Osteocyte (in vitro differentiated cells): Measurements from ENCODE around the gene TGM2. TPM values are rescaled to one million over a fixed set of nuclear protein-coding genes. Genes with fewer than 3 reads are reported as not detected.

Experiments
- DNase-seq: peaks from one replicate; pipeline ENCODE4 v3.0.0; 2021; ENCODE audit warnings: mixed read lengths; ENCODE audit not compliant: unreplicated experiment; ENCODE audit errors: extremely low spot score
- H3K27ac Mint-ChIP-seq: one replicate; pipeline ENCODE4 v1.8.0; 2021; ENCODE audit warnings: mild to moderate bottlenecking, mixed read lengths; ENCODE audit not compliant: unreplicated experiment
- H3K27me3 Mint-ChIP-seq: one replicate; pipeline ENCODE4 v1.8.0; 2021; ENCODE audit warnings: mixed read lengths; ENCODE audit not compliant: unreplicated experiment
- H3K36me3 Mint-ChIP-seq: one replicate; pipeline ENCODE4 v1.8.0; 2021; ENCODE audit warnings: mixed read lengths; ENCODE audit not compliant: unreplicated experiment
- H3K4me1 Mint-ChIP-seq: one replicate; pipeline ENCODE4 v1.8.0; 2021; ENCODE audit warnings: mixed read lengths; ENCODE audit not compliant: unreplicated experiment
- H3K4me3 Mint-ChIP-seq: one replicate; pipeline ENCODE4 v1.8.0; 2021; ENCODE audit warnings: mild to moderate bottlenecking, moderate library complexity, mixed read lengths; ENCODE audit not compliant: unreplicated experiment
- H3K9me3 Mint-ChIP-seq: one replicate; pipeline ENCODE4 v1.8.0; 2021; ENCODE audit warnings: mixed read lengths; ENCODE audit not compliant: unreplicated experiment
- CTCF ChIP-seq: fragments of 200-600 bp; sonication (generic); IDR thresholded peaks from 2 replicates; pipeline ENCODE4 v1.5.0; 2021; ENCODE audit warnings: antibody characterized with exemption, mild to moderate bottlenecking, moderate library complexity
- total RNA-seq: library from RNA; stranded (reverse); gene quantifications from 2 replicates; pipeline ENCODE4 v1.2.1, GENCODE V29; 2021

The TGM2 gene
- total RNA-seq, 1 donor from 2014 or later = 29.2 TPM

- no peak overlapping the region for H3K27ac Mint-ChIP-seq
- H3K4me3 Mint-ChIP-seq = no peak overlapping the region
- no peaks in the 10 kb centered on the region for H3K9me3 Mint-ChIP-seq
- TF ChIP-seq CTCF = no peak
- peaks cover 33% of the 10 kb centered on the region for H3K4me1 Mint-ChIP-seq
- no peaks in the 10 kb centered on the region for H3K27me3 Mint-ChIP-seq
- DNase-seq = no peak
- peaks cover 58% of the 10 kb centered on the region for H3K36me3 Mint-ChIP-seq
Measured at GRCh38 chr20:38090061-38090460, 75.0 kb downstream of the TGM2 start.

DNA sequence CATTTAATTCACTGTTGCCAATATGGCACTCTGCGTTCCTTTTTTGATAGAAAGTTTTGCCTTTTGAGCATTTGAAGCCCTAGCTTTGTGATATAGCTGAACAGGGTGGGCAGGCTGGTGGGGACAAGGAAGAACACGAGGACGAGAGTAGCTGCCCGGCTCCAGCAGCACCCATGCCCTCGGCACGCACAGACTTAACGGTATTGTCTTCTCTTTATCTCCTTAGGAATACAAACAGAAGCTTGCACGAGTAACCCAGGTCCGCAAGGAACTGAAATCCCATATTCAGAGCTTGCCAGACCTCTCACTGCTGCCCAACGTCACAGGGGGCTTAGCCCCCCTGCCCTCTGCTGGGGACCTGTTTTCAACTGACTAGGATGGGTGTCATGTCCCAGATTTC, 75.6 kb downstream of the TGM2 start:
- H3K27ac Mint-ChIP-seq = no peak overlapping the region
- peaks cover 34% of the 10 kb centered on the region for H3K4me1 Mint-ChIP-seq
- H3K36me3 Mint-ChIP-seq = peaks cover 61% of the 10 kb centered on the region
- TF ChIP-seq CTCF = no peak
- H3K4me3 Mint-ChIP-seq = no peak overlapping the region
- H3K9me3 Mint-ChIP-seq = no peaks in the 10 kb centered on the region
- no peak for DNase-seq
- no peaks in the 10 kb centered on the region for H3K27me3 Mint-ChIP-seq

GRCh38 chr20:38085026-38085425, 80.0 kb downstream of the TGM2 start:
- Mint-ChIP-seq H3K9me3 (no peaks in the 10 kb centered on the region), H3K27ac (peak overlapping the region; percentile 90), H3K27me3 (no peaks in the 10 kb centered on the region), H3K4me1 (peaks cover 39% of the 10 kb centered on the region), H3K36me3 (peaks cover 65% of the 10 kb centered on the region), H3K4me3 (peak overlapping the region; percentile 10)
- no peak for DNase-seq
- no peak for TF ChIP-seq CTCF

DNA sequence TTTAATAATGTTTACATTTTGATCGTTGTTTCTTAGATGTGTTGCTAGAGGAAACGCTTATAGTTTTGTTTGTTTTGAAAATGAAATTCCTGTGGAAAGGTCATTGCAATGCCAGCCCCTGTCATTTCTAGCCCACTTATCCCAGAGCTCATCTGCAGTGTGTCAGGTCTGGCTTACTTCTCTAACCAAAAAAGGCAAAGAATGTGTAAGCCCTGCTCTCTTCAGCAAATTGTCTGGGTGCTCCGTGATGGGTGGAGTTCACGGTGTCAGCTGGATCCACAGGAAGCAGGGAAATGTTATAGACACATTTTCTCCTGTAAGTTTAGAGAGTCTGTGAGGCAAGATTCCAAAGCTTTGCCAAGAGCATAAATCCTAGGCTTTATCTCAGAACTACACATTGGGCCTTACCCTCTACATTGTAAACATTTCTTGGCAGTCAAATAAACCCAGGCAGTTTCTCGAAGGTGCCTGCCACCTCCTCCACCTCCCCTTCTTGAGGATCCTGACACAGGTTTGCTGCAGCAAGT, 80.6 kb downstream of the TGM2 start:
- H3K36me3 Mint-ChIP-seq = peaks cover 64% of the 10 kb centered on the region
- no peaks in the 10 kb centered on the region for H3K27me3 Mint-ChIP-seq
- no peaks in the 10 kb centered on the region for H3K9me3 Mint-ChIP-seq
- peak overlapping the region; percentile 10 for H3K4me3 Mint-ChIP-seq
- no peak for TF ChIP-seq CTCF
- H3K27ac Mint-ChIP-seq = peak overlapping the region; percentile 90
- peaks cover 39% of the 10 kb centered on the region for H3K4me1 Mint-ChIP-seq
- no peak for DNase-seq

DNA sequence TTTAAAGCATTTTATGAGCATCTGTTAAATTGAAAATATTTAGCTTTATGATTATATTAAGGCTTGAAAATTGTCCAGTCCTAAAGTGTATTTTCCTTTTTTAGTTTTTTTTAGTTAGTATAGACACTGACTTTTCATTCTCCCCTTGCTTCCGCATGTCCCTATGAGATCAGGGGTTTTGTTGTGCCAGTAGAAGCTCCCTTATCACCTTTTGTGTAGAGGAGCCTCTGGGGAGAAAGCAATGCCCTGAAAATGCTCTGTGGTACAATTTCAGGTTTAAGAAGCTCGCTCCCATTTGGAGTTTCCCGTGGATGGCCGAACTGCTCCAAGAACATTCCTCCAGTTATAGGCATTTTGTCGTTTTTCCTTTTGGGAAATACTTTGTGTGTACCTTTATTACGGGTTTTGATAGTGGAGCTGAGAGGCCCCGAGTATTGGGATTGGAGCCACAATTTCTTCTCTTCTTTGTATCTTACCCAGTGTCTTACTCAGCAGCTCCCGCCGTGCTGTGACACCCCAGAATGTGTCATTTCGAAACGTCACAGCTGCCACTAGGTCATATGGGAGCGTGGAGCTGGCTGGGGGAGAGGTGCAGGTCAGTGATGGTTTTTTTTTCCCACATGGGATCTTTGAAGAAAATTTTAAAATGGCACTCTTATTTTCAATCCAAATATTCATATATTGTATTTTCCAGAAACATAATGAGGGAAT, 81.6 kb downstream of the TGM2 start:
- no peak for TF ChIP-seq CTCF
- Mint-ChIP-seq H3K27ac (peak overlapping the region; percentile 90), H3K36me3 (peaks cover 63% of the 10 kb centered on the region), H3K9me3 (no peaks in the 10 kb centered on the region), H3K4me1 (peaks cover 39% of the 10 kb centered on the region), H3K4me3 (no peak overlapping the region), H3K27me3 (no peaks in the 10 kb centered on the region)
- no peak for DNase-seq
